ENCODE data around the gene CTNNA3. TPM values are rescaled to one million over a fixed set of nuclear protein-coding genes. Genes with fewer than 3 reads are reported as not detected.

The CTNNA3 gene
- total RNA-seq, 1 donor from 2014 or later = not detected

- Mint-ChIP-seq H3K9me3 (no peaks in the 10 kb centered on the region), H3K36me3 (ENCODE audit: low read depth) (no peaks in the 10 kb centered on the region), H3K4me1 (ENCODE audit: low read depth) (peaks cover 7% of the 10 kb centered on the region), H3K27ac (no peak overlapping the region), H3K27me3 (ENCODE audit: insufficient read depth) (peaks cover 11% of the 10 kb centered on the region), H3K4me3 (no peak overlapping the region)
- intact Hi-C loops (cut with micrococcal nuclease) = no loop called here
- no peak for DNase-seq (ENCODE audit: low spot score)
Measured at GRCh38 chr10:67518756-67519155, 177.2 kb downstream of the CTNNA3 start.

GRCh38 chr10:67518043-67518442, 178.0 kb downstream of the CTNNA3 start:
- Mint-ChIP-seq H3K9me3 (no peaks in the 10 kb centered on the region), H3K4me1 (ENCODE audit: low read depth) (peaks cover 7% of the 10 kb centered on the region), H3K4me3 (no peak overlapping the region), H3K36me3 (ENCODE audit: low read depth) (no peaks in the 10 kb centered on the region), H3K27me3 (ENCODE audit: insufficient read depth) (peaks cover 9% of the 10 kb centered on the region), H3K27ac (no peak overlapping the region)
- intact Hi-C loops (cut with micrococcal nuclease) = no loop called here
- no peak for DNase-seq (ENCODE audit: low spot score)

GRCh38 chr10:67506757-67507091, 189.3 kb downstream of the CTNNA3 start:
- Mint-ChIP-seq H3K9me3 (peaks cover 4% of the 10 kb centered on the region), H3K4me1 (ENCODE audit: low read depth) (no peaks in the 10 kb centered on the region), H3K36me3 (ENCODE audit: low read depth) (no peaks in the 10 kb centered on the region), H3K27me3 (ENCODE audit: insufficient read depth) (no peaks in the 10 kb centered on the region), H3K4me3 (no peak overlapping the region), H3K27ac (no peak overlapping the region)
- DNase-seq (ENCODE audit: low spot score) = no peak
- intact Hi-C loops (cut with micrococcal nuclease) = no loop called here

- intact Hi-C loops (cut with micrococcal nuclease) = no loop called here
- no peaks in the 10 kb centered on the region for H3K27me3 Mint-ChIP-seq (ENCODE audit: insufficient read depth)
- no peaks in the 10 kb centered on the region for H3K36me3 Mint-ChIP-seq (ENCODE audit: low read depth)
- no peak overlapping the region for H3K4me3 Mint-ChIP-seq
- no peak for DNase-seq (ENCODE audit: low spot score)
- peaks cover 4% of the 10 kb centered on the region for H3K9me3 Mint-ChIP-seq
- H3K4me1 Mint-ChIP-seq (ENCODE audit: low read depth) = no peaks in the 10 kb centered on the region
- no peak overlapping the region for H3K27ac Mint-ChIP-seq
Measured at GRCh38 chr10:67506083-67506756, 189.8 kb downstream of the CTNNA3 start.

GRCh38 chr10:67492317-67493019, 203.5 kb downstream of the CTNNA3 start:
- Mint-ChIP-seq H3K4me3 (no peak overlapping the region), H3K9me3 (no peaks in the 10 kb centered on the region), H3K27ac (no peak overlapping the region), H3K4me1 (ENCODE audit: low read depth) (no peaks in the 10 kb centered on the region), H3K36me3 (ENCODE audit: low read depth) (no peaks in the 10 kb centered on the region), H3K27me3 (ENCODE audit: insufficient read depth) (no peaks in the 10 kb centered on the region)
- DNase-seq (ENCODE audit: low spot score) = no peak
- intact Hi-C loops (cut with micrococcal nuclease) = no loop called here

- no peaks in the 10 kb centered on the region for H3K36me3 Mint-ChIP-seq (ENCODE audit: low read depth)
- H3K27ac Mint-ChIP-seq = no peak overlapping the region
- no peaks in the 10 kb centered on the region for H3K4me1 Mint-ChIP-seq (ENCODE audit: low read depth)
- H3K27me3 Mint-ChIP-seq (ENCODE audit: insufficient read depth) = no peaks in the 10 kb centered on the region
- intact Hi-C loops (cut with micrococcal nuclease) = no loop called here
- H3K9me3 Mint-ChIP-seq = no peaks in the 10 kb centered on the region
- DNase-seq (ENCODE audit: low spot score) = no peak
- no peak overlapping the region for H3K4me3 Mint-ChIP-seq
Measured at GRCh38 chr10:67487906-67488619, 207.9 kb downstream of the CTNNA3 start.

GRCh38 chr10:67487199-67487598, 208.8 kb downstream of the CTNNA3 start:
- intact Hi-C loops (cut with micrococcal nuclease) = no loop called here

GRCh38 chr10:67477868-67478267, 218.1 kb downstream of the CTNNA3 start:
- DNase-seq (ENCODE audit: low spot score) = no peak
- Mint-ChIP-seq H3K36me3 (ENCODE audit: low read depth) (no peaks in the 10 kb centered on the region), H3K4me1 (ENCODE audit: low read depth) (no peaks in the 10 kb centered on the region), H3K9me3 (peaks cover 31% of the 10 kb centered on the region), H3K27ac (no peak overlapping the region), H3K4me3 (no peak overlapping the region), H3K27me3 (ENCODE audit: insufficient read depth) (no peaks in the 10 kb centered on the region)
- intact Hi-C loops (cut with micrococcal nuclease) = no loop called here

More at GRCh38 chr10:67487199-67487598, 208.8 kb downstream of the CTNNA3 start:
- Mint-ChIP-seq H3K4me3 (no peak overlapping the region), H3K4me1 (ENCODE audit: low read depth) (no peaks in the 10 kb centered on the region), H3K36me3 (ENCODE audit: low read depth) (no peaks in the 10 kb centered on the region), H3K27me3 (ENCODE audit: insufficient read depth) (no peaks in the 10 kb centered on the region), H3K9me3 (no peaks in the 10 kb centered on the region), H3K27ac (no peak overlapping the region)
- no peak for DNase-seq (ENCODE audit: low spot score)

- Mint-ChIP-seq H3K27ac (no peak overlapping the region), H3K4me3 (no peak overlapping the region), H3K9me3 (peaks cover 31% of the 10 kb centered on the region), H3K27me3 (ENCODE audit: insufficient read depth) (no peaks in the 10 kb centered on the region), H3K36me3 (ENCODE audit: low read depth) (no peaks in the 10 kb centered on the region), H3K4me1 (ENCODE audit: low read depth) (no peaks in the 10 kb centered on the region)
- no peak for DNase-seq (ENCODE audit: low spot score)
- intact Hi-C loops (cut with micrococcal nuclease) = no loop called here
Measured at GRCh38 chr10:67476201-67476600, 219.8 kb downstream of the CTNNA3 start.

- H3K36me3 Mint-ChIP-seq (ENCODE audit: low read depth) = no peaks in the 10 kb centered on the region
- intact Hi-C loops (cut with micrococcal nuclease) = no loop called here
- DNase-seq (ENCODE audit: low spot score) = no peak
- no peaks in the 10 kb centered on the region for H3K4me1 Mint-ChIP-seq (ENCODE audit: low read depth)
- H3K4me3 Mint-ChIP-seq = no peak overlapping the region
- H3K27me3 Mint-ChIP-seq (ENCODE audit: insufficient read depth) = no peaks in the 10 kb centered on the region
- peaks cover 19% of the 10 kb centered on the region for H3K9me3 Mint-ChIP-seq
- no peak overlapping the region for H3K27ac Mint-ChIP-seq
Measured at GRCh38 chr10:67473850-67474633, 222.0 kb downstream of the CTNNA3 start.

GRCh38 chr10:67471022-67471421, 225.0 kb downstream of the CTNNA3 start:
- intact Hi-C loops (cut with micrococcal nuclease) = no loop called here

GRCh38 chr10:67464278-67464677, 231.7 kb downstream of the CTNNA3 start:
- no peak overlapping the region for H3K27ac Mint-ChIP-seq
- H3K27me3 Mint-ChIP-seq (ENCODE audit: insufficient read depth) = peaks cover 3% of the 10 kb centered on the region
- no peaks in the 10 kb centered on the region for H3K36me3 Mint-ChIP-seq (ENCODE audit: low read depth)
- no peaks in the 10 kb centered on the region for H3K4me1 Mint-ChIP-seq (ENCODE audit: low read depth)
- no peak for DNase-seq (ENCODE audit: low spot score)
- intact Hi-C loops (cut with micrococcal nuclease) = no loop called here
- no peak overlapping the region for H3K4me3 Mint-ChIP-seq
- H3K9me3 Mint-ChIP-seq = no peaks in the 10 kb centered on the region

More at GRCh38 chr10:67471022-67471421, 225.0 kb downstream of the CTNNA3 start:
- Mint-ChIP-seq H3K27ac (no peak overlapping the region), H3K36me3 (ENCODE audit: low read depth) (no peaks in the 10 kb centered on the region), H3K4me1 (ENCODE audit: low read depth) (no peaks in the 10 kb centered on the region), H3K4me3 (no peak overlapping the region), H3K27me3 (ENCODE audit: insufficient read depth) (no peaks in the 10 kb centered on the region), H3K9me3 (no peaks in the 10 kb centered on the region)
- DNase-seq (ENCODE audit: low spot score) = no peak

Data from activated T-helper 1 cell treated with anti-CD3 and anti-CD28 coated beads, Interleukin-12 subunit alpha, Interleukin-12 subunit beta, Interleukin-2, Interleukin-4 antibody, amounts not matched to agents 30 ng/mL and 10 ng/mL and 1 ng/mL, durations not matched to agents 14 hours and 24 hours and 36 hours (primary cell).